NCI-H748 (cell line): ENCODE measurements around the gene DGKB.
A peak's percentile ranks its signal among the peaks of the same experiment; 100 is the strongest.

ENCODE experiments used
- DNase-seq: peaks from one replicate; lab custom pipeline; 2025; ENCODE audit not compliant: unreplicated experiment; lab: John Stamatoyannopoulos, UW

The DGKB gene

GRCh38 chr7:14148974-14149373 is 753.6 kb downstream of the DGKB start:
- DNase-seq: no peak

DNA sequence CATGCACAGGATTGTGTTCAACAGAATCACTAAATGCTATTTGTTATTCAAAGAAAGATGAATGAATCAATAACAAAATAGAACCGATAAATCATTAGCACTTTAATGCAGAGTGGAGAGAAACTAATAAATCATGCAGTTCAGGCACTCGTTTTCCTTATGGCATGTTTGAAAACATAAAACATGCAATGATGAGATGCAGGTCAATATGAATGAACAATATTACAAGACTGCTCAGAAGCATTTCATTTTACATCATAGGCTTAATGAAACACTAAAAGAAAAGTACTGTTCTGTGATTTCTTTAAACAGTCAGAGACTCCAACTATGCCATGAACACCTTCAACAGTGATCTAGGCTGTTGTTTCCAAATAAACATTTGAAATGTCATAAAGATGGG is 755.0 kb downstream of the DGKB start:
- no peak for DNase-seq

DNA sequence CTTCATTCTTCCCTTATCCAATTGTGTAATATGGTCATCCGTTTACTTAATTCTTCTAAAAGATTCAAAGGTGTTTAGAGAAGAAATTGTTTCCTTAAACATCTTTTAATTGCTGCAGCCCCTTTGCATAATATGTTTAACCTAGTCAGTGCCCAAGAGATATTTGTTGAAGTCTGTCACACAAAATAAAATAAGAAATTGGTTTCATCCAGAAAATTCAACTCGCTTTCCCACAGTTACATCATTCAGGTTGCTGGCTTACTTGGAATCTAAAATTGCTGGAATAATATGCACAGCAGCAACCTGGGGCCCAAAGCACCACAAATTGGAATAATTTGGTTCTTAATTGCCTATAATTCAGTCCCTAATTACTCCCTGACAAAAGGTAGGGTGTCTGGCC is 758.0 kb downstream of the DGKB start:
- DNase-seq: peak; percentile 46

DNA sequence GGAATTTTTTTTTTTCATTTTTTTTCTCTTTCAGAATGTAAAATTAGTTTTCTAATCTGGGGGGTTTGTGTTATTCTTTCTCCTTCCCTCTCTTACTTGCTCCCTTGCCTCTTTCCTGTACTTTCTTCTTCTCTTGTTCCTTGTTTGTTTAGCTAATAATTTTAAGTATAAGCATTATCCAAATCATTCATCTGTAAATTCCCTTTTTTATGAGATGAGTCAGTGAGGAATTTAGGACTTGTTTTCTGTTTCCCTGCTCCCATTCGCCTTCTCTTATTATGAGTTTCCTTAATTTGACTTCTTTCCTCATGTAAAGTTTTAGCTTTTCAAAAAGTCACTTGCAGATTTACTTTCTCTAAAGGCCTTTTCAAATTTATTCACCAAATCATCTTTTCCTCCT is 758.4 kb downstream of the DGKB start:
- no peak for DNase-seq

GRCh38 chr7:14137676-14138075 is 764.9 kb downstream of the DGKB start:
- no peak for DNase-seq

- DNase-seq: no peak
Observed at GRCh38 chr7:14133752-14134151, 768.8 kb downstream of the DGKB start.

GRCh38 chr7:14125998-14126397 is 776.6 kb downstream of the DGKB start:
- no peak for DNase-seq

- DNase-seq: no peak
Observed at GRCh38 chr7:14124716-14125115, 777.8 kb downstream of the DGKB start.

GRCh38 chr7:14123923-14124322 is 778.6 kb downstream of the DGKB start:
- no peak for DNase-seq

DNA sequence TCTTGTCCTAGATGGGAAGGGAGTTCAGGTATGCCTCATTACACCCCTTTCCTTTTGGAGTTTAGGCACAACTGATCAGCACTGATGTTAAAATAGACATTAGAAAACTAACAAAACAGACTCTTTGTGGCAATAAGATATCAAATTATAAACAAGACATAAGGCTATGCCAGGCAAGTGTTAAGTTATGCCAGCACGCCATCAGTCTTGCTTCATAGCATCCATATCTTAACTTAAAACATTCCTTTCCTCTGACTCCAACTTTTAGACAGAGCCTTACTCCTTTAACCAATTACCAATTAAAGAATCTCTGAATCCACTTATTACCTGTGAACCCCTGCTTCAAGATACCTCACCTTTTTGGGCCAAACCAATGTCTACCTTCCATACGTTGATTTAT is 786.9 kb downstream of the DGKB start:
- DNase-seq: no peak

GRCh38 chr7:14104861-14105260 is 797.7 kb downstream of the DGKB start:
- DNase-seq: no peak

DNA sequence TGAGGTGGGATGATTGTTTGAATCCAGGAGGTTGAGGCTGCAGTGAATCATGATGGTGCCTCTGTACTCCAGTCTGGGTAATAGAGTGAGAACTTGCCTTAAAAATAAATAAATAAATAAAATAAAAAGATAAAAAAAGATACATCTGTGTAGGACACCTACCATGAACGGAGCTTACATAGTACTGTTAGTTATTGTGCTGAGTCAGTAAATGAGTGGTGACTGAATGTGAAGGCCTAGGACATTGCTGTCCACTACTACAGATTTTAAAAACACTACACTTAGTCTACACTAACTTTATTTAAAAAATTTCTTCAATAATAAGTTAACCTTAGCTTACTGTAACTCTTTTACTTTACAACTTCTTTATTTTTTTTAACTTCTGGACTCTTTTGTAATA is 806.4 kb downstream of the DGKB start:
- DNase-seq: no peak

DNA sequence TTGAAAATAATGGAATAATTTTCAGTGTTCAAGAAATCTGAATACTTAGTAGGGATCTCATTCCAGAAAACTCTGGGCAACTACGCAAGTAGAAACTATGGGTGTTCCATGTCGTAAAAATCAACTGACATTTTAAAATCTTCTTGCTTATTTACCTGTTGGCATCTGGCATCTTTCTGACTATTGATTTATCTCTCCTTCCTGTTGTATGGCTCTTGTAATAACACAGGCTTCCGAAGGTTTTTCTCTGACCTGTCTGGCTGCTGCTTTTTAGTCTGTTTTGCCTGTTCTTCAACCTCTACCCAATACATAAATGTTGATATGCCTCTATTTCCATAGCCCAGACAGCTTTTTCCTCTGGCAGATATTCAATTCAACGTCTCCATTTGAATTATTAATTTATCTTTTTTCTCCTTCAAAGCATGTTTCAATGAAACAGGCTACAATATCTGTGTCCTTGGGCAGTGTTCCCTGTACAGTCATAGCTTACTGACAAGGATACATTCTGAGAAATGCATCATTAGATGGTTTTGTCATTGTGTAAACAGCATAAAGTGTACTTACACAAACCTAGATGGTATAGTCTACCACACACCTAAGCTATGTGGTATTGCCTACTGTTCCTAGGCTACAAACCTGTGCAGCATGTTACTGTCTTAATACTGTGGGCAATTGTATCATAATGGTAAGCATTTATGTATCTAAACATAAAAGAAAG is 807.2 kb downstream of the DGKB start:
- no peak for DNase-seq
